Measurements from ENCODE around the gene ITGA11.

ITGA11 gene

DNA sequence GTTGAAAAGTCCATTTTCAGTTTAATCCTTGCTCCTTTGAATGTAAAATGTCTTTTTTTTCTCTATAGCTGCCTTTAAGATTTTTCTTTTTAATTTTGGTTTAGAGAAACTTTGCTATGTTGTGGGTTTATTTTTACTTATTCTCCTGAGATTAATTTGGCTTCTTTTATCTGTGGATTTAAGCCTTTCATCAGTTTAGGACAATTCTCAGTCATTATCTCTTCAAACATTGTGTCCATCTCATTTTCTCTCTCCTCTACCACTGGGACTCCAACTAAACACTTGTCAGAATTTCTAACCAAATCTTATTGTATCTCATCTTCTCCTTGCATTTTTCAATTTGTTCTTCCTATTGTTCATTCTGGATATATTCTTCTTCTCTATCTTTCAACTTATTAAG is 12.4 kb upstream of the ITGA11 start:
- no peak for DNase-seq

DNA sequence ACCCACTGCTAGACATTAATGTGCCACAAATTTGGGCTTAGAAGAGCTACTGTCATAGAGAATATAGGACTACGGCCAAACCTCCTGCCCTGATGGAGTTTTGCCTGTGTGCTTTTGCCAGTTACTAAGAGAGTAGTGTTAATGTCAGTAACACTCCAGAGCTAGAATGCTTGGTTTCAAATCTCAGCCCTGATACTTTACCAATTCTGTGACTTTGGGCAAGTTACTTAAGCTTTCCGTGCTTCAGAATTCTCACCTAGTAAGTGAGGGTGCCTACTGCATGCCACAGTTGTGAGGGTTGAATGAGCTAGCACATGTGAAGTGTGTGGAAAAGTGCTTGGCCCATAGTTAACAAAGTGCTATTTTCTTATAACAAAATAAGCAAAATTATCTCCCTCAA is 10.9 kb upstream of the ITGA11 start:
- no peak for DNase-seq

DNA sequence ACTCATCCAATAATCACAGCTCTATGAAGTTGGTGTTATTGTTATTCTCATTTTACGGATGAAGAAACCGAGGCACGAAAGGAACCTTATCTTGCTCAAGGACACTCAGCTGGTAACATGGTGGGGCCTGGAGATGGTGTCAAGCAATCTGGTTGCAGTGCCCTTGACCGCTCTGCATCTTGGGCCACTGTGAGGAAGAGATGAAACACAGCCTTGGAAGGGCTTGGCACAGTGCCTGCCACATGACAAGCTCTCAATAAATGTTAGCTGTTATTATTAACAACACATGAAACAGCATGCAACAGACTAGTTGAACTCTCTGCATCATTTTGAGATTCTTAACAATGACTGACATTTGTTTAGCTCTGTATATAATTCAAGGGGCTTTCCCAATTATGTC is 10.1 kb upstream of the ITGA11 start:
- DNase-seq = no peak

DNA sequence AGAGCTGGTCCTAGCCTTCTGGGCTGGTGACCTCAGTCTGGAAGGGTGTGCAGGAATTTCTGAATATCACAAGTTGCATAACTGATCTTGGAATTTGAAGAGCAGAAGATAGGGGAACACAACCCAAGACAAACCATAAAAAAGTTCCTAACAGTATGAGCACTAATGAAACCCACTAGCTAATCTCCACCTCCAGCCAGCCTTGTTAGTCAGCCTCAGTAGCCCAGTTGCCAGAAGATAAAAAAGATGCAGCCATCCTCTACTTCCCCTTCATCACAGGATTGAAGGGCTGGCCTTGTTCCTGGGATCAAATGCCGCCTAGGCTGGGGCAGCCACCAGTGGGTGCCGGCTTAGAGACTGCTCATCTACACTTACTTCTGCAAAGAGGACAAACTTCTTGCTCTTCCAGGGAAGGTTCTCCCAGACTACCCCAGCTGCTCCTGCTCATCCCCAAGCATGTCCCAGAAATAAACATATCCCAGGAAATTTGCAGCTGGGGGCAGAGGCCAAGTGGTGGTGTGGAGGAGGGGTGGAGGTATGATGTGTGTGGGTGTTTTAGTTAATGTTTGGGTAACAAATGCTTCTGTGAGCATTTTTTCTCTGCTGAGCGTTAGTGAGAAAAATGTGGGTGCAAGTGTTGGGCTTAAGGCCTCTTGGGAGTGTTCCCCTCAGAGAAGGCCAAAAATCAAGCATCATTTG is 9.2 kb upstream of the ITGA11 start:
- DNase-seq = no peak

DNA sequence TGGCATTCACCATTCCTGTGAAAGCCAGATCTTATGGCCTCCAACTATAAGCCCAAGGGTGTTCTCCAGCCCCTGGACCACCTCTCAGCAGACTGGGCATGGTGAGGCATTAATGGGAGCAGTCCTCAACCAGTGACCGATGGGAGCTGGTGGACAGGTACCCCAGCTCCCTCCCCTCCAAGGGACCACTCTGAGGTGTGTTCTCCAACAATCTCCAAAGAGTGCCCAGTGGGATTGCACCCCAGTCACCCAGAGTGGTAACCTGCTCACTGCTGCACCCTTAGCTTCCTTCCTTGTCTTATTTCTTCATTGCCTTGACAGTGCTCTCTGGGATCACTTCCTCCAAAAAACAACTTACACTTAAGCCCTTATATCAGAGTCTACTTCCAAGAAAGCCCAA is 8.2 kb upstream of the ITGA11 start:
- DNase-seq = no peak

DNA sequence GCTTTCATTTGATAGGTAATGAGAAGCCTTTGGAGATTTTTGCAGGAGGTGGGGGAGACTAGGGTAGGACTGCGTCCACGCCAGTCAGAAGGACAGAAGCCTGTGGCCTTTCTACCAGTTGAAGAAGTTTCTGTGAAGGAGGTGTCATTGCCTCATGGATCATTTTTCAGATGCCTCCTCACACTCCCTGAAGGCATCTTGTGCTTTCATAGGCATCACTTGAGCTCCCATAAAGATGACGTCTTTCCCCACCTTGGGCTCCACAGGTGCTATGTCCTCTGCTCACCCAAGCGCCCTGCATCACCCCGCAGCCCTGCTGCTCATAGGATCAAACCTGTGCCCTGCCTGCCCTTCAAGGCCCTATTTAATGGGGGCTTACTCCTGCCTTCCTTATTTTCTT is 7.5 kb upstream of the ITGA11 start:
- DNase-seq = no peak

DNA sequence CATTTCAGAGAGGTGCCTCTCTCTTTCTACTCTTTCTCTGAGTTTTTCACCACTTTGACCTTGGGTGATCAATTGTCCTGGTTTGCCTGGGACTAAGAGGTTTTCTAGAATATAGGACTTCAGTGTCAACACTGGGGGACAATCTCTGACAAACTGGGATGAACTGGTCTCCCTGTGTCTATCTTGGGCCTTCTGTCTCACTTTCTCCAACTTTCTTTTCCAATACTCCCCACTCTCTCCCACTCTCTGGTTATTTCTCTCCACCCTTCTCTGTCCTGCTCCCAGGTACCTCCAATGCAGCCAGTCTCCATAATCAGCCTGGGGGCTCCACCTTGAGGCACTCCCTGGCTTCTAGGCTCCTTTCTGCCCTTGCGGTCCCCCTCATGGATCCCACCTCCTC is 4.7 kb upstream of the ITGA11 start:
- DNase-seq = no peak

DNA sequence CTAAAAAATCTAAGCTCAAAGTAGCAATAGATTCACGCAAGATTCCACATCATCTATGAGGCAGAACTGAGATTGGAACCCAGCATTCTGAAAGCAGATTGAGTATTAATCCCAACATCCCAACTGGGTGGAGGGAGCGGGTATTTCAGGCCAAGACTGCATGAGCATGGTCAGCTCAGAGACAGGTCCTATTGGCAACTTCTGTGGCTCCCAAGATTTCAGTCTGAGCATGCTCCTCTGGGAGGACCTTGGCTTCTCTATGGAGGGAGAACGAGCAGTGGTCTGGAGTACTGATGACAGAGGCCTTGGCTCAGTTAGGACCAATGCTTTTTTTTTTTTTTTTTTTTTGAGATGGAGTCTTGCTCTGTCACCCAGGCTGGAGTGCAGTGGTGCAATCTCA is 4.0 kb upstream of the ITGA11 start:
- no peak for DNase-seq

DNA sequence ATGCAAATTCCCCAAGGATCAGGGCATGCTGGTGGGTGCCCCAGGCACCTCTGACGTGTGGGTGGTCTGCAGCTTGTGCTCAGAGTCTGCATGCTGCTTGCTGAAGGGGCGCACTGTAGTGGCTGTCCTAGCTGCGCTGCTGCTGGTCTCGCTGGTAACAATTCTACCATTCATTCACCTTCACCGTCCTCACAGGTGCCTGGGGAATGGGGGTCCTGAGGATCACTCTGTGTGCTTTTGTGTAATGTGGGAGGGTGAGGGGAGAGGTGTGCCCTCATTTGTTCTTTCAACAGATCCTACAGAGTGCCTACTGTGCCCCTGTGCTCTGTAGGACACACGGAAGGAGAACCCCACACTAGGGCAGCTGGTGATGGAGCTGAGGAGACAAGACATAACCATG is 2.1 kb upstream of the ITGA11 start:
- DNase-seq = no peak

DNA sequence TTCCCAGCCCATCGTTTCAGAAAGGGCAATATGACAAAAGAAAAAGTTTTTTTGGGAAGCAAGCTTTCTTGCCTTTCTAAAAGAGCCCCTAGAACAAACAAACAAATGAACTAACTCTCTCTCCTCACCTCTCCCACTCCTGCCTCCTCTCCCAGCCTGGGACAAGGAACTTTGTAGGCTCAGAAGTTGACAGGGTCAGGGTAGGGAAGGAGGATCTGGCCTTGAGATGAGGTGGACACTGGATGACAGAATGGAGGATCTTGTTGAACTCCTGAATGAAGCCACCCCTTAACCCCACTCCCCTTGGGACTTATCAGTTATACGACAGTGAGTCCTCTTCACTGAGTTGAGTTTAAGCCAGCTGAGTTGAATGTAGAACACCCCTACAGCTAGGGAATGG is 1.6 kb upstream of the ITGA11 start:
- DNase-seq = no peak

DNA sequence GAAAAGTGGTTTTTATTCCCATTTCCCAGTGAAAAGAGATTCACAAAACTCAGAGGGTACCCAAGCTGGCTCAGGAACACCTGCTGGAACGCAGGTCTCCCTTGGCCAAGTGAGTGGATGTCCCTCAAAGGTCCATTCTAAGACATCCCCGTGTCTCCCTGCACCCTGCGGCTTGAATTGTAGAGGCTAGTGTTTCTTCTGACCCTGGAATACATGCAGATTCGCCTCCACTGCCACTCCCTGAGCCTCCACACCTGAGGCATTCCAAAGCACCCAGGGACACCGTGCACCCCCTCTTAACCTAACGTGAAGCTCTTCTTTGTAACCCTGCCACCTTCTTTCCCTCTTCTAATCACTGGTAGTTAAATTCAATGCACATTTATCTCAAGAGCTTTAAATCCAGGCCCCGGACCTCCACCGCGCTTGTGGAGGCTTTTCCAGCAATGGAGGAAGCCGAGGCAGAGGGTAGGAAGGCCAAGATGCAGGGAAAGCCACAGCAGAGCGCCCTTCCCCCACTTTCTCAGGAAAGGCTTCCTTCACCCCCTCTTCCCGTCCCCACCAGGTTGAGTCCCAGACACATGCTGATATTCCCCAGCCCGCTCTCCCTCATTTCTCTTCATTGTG is 590 bp upstream of the ITGA11 start:
- DNase-seq = no peak

DNA sequence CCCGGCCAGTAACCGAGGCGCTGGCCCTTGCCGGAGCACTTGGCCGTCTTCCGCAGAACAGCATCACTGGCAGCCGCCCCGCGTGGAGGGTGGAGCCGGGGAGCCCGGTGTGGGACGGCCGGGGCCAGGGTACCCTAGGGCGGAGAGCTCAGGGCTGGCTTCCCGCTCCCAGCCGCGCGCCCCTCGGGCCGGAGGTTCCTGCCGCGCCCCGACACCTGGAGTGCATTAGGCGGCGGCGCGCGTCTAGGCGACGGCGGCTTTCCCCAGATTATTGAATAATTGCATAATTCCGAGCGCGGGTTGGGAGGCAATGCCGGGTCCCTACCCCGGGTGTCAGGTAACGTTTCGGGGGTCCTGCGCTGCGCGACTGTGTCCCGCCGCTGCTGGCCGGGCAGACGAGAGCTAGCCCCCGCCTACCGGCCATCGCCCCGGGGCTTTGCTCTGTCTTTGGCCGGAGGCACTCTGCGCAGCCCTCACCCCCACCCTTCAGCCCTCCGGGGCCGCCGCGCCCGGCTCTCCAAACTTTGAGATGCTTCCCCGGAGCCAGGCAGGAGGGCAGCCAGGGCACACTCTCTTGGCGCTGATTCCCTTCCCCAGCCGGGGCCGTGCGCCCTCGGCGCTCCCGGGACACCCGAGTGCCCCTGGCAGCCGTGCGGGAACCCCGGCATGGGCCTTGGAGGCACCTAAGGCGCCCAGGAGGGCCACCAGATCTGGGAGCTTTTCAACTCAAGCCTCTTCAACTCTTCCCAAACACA is 749 bp downstream of the ITGA11 start:
- no peak for DNase-seq

DNA sequence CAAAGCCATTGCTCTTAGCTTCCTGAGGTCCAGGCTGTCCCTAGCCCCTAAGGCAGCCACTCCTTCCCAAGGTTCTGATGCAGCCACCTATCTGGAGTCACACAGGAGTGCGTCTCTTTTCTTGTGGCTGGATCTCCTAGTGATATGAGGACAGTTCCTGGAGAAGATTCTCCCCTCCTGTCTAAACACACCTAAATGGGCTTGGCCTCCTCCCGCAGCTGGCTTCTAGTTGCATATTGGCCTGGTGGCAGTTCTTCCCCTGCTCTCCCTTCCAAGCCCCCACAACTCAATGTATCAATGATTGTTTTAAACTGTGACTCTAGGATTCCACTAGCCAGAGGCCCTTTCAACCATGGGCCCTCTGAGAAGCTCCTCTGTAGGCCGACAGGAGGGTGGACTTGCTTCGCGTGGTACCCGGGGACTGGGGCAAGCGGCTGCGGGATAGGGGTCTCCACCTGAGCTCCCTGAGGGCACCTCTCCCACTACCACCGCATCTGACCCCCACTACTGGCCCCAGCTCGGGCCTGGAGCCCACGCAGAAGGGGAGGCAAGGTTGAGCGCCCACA is 1.4 kb downstream of the ITGA11 start:
- no peak for DNase-seq

DNA sequence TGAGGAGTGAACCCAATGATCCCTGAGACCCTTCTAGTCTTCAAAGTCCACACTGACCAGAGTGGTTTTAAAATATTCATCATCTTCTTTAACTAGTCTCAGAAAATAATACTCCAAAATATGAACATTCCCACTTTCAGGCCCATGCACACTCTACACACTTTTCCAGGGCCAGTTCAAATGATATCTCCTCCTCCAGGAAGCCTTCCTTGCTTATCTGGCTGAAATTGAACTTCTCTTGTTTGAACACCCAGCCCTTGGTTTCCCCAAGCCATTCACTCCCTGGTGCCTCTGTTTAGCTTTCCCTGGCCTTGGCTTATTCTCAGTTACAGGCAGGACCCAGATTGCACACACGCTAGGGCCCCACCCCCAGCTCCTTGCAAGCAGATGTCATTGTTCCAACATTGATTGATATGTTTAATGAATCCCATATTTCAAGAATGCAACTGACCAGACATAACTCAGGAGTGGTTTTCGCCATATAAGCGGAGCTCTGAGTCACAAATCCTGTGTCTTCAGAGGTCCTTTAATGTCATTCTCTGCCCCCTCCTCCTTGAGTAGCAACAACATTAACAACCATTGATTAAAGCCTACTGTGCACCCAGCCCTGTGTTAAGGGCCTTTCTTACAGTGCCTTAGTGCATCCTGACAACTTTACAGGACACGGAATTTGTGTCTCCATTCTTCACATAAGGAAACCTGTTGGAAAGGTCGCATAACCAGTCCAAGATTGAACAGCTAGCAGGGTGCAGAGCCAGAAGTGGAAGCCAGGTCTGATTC is 2.1 kb downstream of the ITGA11 start:
- no peak for DNase-seq

DNA sequence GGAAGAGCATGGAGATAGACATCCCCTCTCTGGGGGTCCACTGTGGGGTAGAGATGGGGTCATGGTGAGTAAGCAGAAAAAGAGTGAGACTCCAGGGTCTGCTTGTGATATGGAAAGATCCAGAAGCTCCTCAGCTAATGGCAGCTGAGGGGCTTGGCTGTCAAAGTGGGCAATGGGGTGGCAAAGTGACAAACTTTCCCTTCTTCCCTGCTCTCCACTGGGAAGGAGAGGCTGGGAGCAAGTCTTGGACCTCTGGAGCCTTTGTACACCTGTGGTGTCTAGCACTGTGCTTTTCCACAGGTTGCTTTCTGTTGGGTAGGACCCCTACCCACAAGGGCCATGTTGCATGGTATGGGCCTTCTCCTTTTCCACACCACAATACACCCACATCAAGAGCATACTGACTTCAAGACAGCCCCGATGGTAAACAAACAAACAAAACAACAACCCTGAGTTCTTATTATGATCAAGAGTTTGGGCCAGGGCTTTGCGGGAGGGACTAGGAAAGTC is 3.5 kb downstream of the ITGA11 start:
- no peak for DNase-seq

DNA sequence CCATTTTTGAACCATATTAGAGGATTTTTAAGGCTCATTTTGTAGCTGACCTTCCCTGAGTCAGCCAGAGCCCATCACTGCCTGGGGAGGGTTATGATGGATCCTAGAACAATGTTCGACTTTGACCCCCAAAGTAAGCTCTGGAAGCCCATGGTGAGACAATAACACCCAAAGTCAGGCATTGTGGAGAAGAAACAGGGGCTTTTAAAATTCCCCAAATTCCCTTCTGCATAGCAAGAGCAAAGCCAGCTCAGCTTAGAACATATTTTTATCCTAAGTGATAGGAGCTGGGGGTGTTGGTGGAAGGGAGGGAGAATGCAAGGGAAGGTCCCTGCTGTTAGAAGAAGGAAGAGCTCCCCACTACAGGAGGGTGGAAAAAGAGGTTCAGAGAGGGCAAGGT is 4.0 kb downstream of the ITGA11 start:
- no peak for DNase-seq

DNA sequence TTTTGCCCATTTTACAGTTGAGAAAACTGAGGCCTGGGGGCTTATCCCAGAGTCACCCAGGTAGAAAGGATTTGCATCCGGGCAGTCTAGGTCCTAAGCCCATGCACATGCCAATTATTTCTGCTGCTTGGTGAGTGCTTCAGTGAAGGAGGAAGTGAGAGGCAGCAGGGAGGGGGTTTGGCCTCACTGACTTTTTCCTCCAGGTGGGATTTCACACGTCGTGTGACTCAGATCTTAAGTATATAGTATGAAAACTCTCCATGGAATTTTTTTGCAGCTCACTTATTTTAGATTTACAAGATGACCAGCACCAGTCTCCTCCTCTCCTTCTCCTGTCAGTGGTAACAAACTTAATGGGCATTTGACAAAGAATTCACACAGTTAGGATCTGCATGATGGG is 4.6 kb downstream of the ITGA11 start:
- no peak for DNase-seq

DNA sequence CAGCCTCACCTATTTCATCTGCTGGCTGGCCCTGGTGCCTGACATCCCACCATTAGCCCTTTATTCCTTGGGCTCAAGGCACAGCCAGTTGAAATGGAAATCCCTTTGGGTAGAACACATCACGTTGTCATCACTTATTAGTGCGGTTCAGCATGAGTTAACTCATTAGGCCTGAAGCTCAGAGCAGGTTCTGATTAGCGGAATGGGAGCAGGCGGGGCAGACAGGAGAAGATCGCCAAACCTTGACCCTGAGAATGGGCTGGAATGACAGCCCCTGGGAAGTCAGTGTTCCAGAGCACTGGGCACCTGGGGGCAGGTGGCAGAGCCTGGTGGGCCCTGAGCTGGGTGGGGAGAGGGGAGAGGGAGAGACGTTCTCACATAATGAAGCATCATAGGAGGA is 5.8 kb downstream of the ITGA11 start:
- DNase-seq = no peak

DNA sequence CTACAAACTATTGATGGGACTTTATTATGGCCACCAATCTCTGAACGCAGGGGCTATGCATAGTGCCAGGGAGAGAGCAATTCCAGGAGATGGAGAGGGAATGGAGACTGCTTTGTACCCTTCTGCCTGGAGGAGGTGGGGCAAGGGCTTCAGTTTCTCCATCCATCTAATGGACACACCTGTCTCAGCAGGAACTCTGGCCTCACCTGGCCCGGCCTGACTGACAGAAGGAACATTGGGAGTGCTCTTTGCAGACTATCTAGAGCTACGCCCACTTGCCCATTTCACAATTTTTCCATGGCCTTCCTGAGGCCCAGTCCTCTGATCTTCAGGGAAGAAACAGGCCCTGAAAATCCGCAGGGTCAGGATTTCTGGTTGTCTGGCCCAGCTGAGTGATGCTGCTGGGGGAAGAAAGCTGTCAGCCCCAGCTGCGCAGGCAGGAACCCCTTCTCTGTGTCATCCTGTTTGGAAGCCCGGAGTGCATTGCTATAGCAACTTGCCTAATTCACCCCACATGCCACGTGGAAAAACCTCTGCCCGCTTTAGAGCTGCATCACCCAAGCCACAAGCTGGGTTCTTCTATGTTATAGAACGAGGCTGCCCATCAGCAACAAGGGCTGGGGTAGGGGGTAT is 6.4 kb downstream of the ITGA11 start:
- DNase-seq = no peak

DNA sequence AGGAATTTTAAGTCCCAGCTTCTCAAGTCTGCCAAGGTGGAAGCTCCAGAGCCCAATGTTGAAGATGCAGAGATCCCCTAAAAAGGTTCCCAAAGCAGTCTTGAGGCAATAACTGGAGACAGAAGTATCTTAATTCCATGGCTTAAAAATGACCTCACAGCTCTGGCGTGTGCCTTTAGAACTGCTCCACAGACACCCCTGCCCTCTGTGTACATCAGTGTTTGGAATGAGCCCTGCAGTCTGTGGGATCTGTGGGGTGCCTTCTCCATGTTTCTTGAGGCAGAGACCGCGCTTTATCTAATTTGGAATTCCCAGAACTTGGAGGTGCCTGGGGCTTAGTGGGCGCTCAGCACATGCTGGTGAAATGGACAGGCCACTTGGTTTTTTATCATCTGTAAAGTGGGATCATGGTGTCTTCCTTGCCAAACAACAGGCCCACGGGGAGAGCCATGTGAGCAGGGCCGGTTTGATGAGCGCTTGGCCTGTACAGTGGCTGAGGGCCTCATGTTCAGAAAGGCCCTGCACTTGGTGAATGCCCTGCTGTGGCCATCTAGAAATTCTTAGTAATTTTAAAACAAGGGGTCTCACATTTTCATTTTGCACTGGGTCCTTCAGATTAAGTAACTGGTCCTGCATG is 7.1 kb downstream of the ITGA11 start:
- no peak for DNase-seq

DNA sequence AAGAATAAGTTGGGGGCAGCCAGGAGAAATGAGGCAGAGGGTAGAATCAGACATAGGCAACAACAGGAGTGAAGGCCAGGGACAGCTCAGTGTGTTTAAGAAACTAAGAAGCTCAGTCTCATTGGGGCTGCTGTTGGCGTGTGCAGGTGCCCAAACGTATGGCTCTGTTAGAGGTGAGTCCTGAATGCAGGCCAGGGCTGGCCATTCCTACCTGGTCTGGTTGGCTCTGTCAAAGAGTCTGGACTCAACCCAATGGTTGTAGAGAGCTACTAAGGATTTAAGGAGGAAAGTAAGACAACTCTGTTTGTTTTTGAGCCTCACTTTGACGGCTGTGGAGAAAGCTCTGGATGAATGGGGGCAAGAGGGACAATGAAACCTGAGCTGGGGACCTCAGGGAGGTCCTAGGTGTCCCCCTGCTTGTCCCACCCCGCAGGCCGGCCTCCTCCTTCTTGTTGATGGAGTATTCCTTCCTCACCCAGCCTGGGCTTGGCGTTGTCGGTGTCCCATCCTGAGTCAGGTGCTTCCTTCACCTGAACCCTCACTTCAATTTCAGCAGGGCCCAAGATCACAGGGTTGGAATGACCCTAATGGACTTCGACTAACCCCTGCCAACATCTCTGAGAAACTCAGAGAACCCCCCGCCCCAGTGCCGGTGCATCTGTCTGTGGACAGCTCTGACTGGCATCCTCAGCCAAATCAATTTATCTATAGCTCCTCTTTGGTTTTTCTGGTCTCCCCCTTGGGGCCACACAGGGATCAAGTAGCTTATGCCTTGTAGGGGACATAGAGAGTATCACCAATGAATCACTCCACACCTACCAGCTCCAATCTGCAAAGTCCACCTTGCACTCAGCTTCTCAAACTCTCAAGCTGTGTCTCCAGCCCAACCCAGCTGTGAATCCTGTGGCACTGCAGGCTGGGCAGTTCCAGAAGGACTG is 8.3 kb downstream of the ITGA11 start:
- no peak for DNase-seq

Measured in NCI-H69 (cell line).